Activated T-cell treated with anti-CD3 and anti-CD28 coated beads, Interleukin-2, amount 50 U/mL, for 4 hours (primary cell): ENCODE measurements around the gene NOVA2. TPM values are rescaled to one million over a fixed set of nuclear protein-coding genes. Genes with fewer than 3 reads are reported as not detected.

Source experiments
- ATAC-seq, 2 donors: fragments of 200-7000 bp; cut with Tn5 transposase; one replicate each; pipeline ENCODE4 v1.10.0; 2021
- DNase-seq: peaks from one replicate; pipeline ENCODE4 v3.0.0-alpha.2; 2020
- H3K27me3 Mint-ChIP-seq: one replicate; pipeline ENCODE4 v1.8.0; 2021; ENCODE audit warnings: low read depth, mixed read lengths
- H3K36me3 Mint-ChIP-seq: one replicate; pipeline ENCODE4 v1.8.0; 2022; ENCODE audit warnings: mixed read lengths; ENCODE audit not compliant: insufficient read depth
- H3K4me1 Mint-ChIP-seq: one replicate; pipeline ENCODE4 v1.8.0; 2021; ENCODE audit warnings: low read depth, mixed read lengths
- H3K4me3 Mint-ChIP-seq: one replicate; pipeline ENCODE4 v1.8.0; 2021; ENCODE audit warnings: mild to moderate bottlenecking, moderate library complexity, mixed read lengths
- H3K9me3 Mint-ChIP-seq: one replicate; pipeline ENCODE4 v1.8.0; 2021; ENCODE audit warnings: mixed read lengths
- total RNA-seq, 3 donors: library from RNA; stranded (reverse); gene quantifications; one replicate each; pipeline ENCODE4 v1.2.1, GENCODE V29; 2021

The NOVA2 gene, protein sequence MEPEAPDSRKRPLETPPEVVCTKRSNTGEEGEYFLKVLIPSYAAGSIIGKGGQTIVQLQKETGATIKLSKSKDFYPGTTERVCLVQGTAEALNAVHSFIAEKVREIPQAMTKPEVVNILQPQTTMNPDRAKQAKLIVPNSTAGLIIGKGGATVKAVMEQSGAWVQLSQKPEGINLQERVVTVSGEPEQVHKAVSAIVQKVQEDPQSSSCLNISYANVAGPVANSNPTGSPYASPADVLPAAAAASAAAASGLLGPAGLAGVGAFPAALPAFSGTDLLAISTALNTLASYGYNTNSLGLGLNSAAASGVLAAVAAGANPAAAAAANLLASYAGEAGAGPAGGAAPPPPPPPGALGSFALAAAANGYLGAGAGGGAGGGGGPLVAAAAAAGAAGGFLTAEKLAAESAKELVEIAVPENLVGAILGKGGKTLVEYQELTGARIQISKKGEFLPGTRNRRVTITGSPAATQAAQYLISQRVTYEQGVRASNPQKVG
- total RNA-seq: not detected

DNA sequence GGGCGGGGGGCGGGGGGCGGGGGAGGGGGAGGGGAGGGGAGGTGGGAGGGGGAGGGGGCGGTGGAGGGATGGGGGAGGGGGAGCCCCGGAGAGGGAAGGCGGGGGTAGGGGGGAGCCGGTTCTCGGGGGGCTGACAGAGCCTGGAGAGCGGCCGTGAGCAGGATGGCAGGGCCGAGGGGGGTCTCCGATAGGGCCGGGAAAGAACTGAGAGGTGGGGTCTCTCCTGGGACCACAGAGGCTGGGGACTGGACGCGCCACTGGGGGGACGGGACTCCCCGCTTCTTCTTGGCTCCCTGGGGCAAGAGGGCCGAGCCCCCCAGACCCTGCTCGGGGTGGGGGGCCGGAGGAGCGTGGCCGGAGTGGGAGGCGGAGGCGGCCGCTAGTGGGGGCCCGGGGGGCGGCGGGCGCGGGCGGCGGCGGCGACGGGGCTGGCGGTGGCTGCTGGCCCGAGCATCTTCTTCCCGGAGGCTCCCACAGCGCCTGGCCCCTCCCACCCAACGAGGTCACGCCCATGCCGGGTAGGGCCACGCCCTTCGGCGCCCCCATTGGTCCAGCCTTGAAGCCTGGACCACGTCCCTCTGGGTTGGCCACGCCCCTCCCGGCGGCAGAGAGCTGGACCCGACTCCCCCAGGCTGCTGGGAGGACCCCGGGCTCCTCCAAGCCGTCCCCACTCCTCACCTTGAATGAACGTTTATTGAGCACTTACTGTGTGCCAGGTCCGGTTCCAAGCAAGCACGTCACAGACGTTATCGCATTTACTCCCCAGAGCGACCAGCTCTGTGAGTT is at the start of gene NOVA2:
NOVA2 (minus strand) TSS at position 313 of the 786 bp plus-strand sequence. CDS start 514 bp downstream, outside the sequence.
- ATAC-seq: peak; percentile 32 to 52
- Mint-ChIP-seq H3K27me3 (peaks cover 69% of the 10 kb centered on the region), H3K9me3 (no peaks in the 10 kb centered on the region), H3K4me3 (peak within 1 kb of the TSS; percentile 38), H3K36me3 (no peaks in the 10 kb centered on the region), H3K4me1 (peaks cover 16% of the 10 kb centered on the region)
- DNase-seq: peak; percentile 8

DNA sequence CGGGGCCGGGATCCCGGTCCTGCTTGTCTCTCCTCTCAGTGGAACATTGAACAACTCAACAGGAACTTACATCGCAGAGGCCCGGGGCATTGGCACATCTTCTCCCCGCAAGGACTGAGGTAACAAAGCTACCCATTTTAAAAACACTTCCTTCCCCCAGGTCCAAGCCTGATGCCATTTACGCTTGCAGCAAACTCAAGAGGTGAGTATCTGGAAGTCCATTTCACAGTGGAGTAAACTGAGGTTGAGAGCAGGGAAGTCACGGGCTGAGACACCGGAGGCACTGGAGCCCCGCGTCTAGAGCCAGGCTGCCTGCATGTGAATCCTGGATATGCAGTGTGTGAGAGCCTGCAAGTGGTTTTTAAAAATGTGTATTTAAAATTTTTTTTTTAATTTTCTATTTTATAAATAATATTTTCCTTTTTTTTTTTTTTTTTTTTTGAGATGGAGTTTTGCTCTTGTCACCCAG is 49.7 kb upstream of the NOVA2 start:
- ATAC-seq (no peak), DNase-seq (no peak)
- peaks cover 39% of the 10 kb centered on the region for H3K27me3 Mint-ChIP-seq
- no peak overlapping the region for H3K4me3 Mint-ChIP-seq
- H3K36me3 Mint-ChIP-seq: no peaks in the 10 kb centered on the region
- peaks cover 4% of the 10 kb centered on the region for H3K9me3 Mint-ChIP-seq
- peaks cover 15% of the 10 kb centered on the region for H3K4me1 Mint-ChIP-seq

DNA sequence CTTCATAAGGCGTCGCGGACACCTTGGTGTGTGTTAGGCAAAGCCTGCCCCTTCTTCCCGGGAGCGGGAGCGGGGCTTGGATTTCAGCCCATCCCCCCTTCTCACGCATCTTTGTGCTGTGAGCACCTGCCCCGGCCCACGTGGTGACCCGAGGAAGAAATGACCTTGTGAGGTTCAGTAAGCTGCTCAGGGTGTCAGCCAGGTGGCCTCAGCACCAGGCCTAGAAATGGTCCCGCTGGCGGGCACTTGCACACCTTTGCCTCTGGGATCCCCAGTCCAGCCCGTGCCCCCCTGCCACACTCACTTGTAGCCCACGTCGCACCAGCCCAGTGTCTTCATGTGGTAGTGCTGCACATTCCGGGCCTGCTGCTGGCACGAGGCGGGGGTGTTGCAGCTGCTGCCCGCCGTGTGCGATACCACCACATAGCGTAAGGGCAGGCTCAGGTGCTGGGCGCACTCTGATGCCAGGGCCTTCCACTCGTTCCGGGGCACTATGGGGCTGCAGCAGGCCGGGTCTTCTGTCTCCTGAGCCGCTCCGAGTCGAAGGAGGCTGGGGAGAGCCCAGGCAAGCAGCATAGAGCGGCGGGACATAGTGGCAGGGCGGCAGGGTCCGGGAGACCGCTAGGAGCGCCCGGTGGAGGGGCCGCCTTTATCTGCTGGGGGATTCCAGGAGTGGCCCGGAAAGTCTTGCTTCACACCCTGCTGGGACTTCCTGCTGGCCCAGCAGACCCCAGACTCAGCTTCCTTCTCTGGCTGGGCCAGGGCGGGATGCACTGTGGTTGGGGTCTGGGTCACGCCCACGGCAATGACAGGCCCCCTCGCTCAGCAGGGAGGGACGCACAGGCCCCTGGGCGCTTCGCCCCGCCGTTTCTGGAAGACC is 49.0 kb upstream of the NOVA2 start, which contains the start of gene PGLYRP1:
PGLYRP1 (minus strand) TSS at position 623 of the 880 bp plus-strand sequence; CDS start at position 591, 32 bp downstream.
- Mint-ChIP-seq H3K4me1 (peaks cover 15% of the 10 kb centered on the region), H3K9me3 (peaks cover 4% of the 10 kb centered on the region), H3K36me3 (no peaks in the 10 kb centered on the region), H3K4me3 (no peak within 1 kb of the TSS), H3K27me3 (peaks cover 37% of the 10 kb centered on the region)
- ATAC-seq (no peak), DNase-seq (no peak)

DNA sequence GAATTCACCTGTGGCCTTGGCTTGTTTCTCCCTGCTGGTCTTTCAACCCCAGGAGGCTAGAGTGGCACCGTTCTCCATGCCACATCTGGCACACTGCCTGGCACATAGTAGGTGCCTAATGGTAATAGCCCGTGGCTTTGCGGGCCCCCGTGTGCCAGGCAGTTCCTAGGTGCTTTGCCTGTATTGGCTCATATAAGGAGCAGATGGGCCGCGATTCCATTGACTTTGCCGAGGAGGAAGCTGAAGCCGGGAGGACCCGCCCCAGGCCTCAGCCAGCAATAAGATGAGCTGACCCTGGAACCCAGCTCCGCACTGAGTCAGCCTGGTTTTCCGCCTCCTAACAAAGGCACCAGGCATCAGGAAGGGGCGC is 48.4 kb upstream of the NOVA2 start:
- H3K9me3 Mint-ChIP-seq: peaks cover 4% of the 10 kb centered on the region
- no peak for DNase-seq
- peaks cover 37% of the 10 kb centered on the region for H3K27me3 Mint-ChIP-seq
- H3K4me3 Mint-ChIP-seq: no peak overlapping the region
- H3K36me3 Mint-ChIP-seq: no peaks in the 10 kb centered on the region
- peaks cover 15% of the 10 kb centered on the region for H3K4me1 Mint-ChIP-seq
- no peak for ATAC-seq

DNA sequence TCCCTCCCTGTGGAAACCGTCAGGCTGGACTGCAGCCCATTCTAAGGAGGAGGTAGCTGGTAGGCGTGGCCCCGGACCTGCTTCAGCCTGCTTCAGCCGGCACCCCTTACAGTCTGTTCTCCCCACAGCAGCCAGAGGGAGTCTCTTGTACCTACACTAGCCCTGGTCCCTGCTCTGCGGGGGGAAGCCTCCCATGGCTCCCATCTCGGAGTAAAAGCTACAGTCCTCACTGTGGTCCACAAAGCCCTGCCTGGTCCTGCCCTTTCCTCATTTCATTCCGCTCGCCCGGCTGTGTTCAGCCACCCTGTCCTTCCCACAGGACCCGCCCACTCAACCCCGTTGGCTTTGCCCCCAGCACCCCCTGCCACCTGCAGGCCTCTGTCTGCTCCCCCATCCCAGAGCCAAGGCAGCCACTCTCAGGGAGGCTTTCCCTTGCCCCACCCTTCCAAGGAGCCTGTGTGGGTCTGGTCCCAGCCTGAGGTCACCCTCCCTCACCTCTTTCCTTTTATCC is 47.9 kb upstream of the NOVA2 start:
- Mint-ChIP-seq H3K4me1 (peaks cover 12% of the 10 kb centered on the region), H3K4me3 (no peak overlapping the region), H3K36me3 (no peaks in the 10 kb centered on the region), H3K27me3 (peaks cover 33% of the 10 kb centered on the region), H3K9me3 (peaks cover 4% of the 10 kb centered on the region)
- ATAC-seq (no peak), DNase-seq (no peak)

DNA sequence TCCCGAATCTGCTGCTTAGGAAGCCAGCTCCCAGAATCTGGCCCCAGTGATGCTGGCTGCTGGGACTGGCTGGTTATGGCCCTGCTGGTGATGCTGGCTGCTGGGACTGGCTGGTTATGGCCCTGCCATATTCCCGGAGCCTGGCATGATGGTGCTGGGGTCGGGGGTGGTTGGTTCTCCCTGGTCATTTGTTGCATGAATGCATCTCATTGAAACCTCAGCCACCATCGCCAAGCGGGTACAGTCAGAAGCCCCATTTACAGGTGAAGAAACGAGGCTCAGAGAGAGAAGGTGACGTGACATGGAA is 47.1 kb upstream of the NOVA2 start:
- Mint-ChIP-seq H3K27me3 (peaks cover 27% of the 10 kb centered on the region), H3K4me3 (no peak overlapping the region), H3K36me3 (no peaks in the 10 kb centered on the region), H3K4me1 (peaks cover 8% of the 10 kb centered on the region), H3K9me3 (no peaks in the 10 kb centered on the region)
- no peak for DNase-seq
- ATAC-seq: no peak

DNA sequence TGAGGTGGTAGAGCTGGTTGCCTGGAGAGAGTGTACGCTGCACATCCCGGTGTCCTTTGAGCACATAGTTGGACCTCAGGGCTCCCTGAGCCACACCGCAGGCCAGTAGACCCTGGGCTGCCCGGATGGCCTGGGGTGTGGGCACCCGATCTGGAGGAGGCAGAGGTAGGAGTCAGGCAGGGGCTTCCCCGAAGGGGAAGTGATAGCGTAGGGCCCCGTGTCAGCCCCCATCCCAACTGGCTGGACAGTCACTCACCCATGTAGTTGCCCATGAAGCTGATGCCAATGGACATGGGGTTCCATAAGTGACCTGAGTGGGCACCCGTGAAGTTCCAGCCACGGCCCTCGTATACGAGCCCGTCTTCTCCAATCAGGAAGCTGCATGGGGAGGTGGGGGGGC is 45.6 kb upstream of the NOVA2 start:
- no peak for ATAC-seq
- Mint-ChIP-seq H3K4me1 (peaks cover 13% of the 10 kb centered on the region), H3K27me3 (peaks cover 25% of the 10 kb centered on the region), H3K9me3 (no peaks in the 10 kb centered on the region), H3K4me3 (no peak overlapping the region), H3K36me3 (peaks cover 5% of the 10 kb centered on the region)
- DNase-seq: no peak

DNA sequence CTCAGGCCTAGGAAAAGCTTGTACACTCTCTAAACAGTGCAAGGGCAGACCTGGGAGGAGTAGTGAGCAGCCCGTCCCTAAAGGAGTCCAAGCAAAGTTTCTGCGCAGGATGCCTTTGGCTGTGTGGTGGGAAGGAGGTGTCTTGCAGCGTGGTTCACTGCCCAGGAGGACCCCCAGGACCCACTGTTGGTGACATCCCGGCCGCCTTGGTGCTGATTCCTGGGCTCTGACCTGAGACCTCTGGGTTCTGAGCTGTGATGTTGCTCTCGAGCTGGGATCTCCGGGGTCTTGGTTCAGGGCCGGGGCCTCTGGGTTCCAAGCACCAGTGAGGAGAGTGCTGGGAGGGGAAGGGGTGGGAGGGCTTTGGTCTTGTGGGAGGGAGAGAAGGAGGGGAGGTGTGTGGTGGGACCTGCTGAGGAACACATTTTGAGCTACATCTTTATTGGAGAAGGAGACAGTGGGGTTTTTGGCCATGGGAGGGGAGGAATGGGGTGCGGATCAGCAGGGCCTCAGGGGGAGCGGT is 45.1 kb upstream of the NOVA2 start:
- H3K4me3 Mint-ChIP-seq: no peak overlapping the region

DNA sequence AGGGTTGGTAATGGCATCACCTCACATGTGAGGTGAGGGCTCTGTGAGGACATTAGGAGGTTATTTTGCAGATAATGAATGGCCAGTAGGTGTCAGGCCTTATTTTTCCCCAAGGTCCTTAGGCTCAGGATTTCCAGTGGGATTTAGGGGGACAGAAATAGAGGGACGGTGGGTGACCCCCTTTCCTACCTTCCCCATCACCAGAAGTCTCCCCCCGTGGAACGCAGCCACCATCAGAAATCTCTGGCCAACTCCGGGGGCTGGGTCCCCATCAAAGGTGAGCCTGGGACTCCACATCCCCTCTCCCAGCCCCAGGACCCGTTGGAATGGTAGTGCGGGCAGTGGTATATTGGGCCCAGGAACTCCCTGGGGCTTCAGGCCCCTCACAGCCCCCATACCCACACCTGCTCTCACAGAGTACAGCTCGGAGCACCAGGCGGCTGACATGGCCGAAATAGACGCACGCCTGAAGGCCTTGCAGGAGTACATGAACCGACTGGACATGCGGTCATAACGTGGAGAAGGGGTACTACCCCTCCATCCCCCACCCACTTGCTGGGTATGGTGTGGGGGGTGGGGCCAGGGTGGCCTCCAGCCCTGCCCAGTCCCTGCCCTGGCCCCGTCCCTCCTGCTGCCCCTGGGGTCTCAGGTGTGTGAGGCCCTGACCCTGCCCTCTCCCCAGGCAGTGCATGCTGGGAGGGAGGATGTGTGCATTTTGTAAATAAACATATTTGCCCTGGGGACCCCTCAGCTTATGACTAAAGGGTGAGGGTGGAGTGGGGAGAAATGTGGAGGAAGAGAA is 44.4 kb upstream of the NOVA2 start:
- no peak overlapping the region for H3K4me3 Mint-ChIP-seq
- peaks cover 13% of the 10 kb centered on the region for H3K4me1 Mint-ChIP-seq
- peaks cover 5% of the 10 kb centered on the region for H3K36me3 Mint-ChIP-seq
- DNase-seq (no peak), ATAC-seq (no peak)
- no peaks in the 10 kb centered on the region for H3K9me3 Mint-ChIP-seq
- peaks cover 16% of the 10 kb centered on the region for H3K27me3 Mint-ChIP-seq

More for the DNA sequence above, 45.1 kb upstream of the NOVA2 start:
- H3K36me3 Mint-ChIP-seq: peaks cover 5% of the 10 kb centered on the region
- H3K27me3 Mint-ChIP-seq: peaks cover 21% of the 10 kb centered on the region
- peaks cover 13% of the 10 kb centered on the region for H3K4me1 Mint-ChIP-seq
- no peaks in the 10 kb centered on the region for H3K9me3 Mint-ChIP-seq
- no peak for DNase-seq
- no peak for ATAC-seq

DNA sequence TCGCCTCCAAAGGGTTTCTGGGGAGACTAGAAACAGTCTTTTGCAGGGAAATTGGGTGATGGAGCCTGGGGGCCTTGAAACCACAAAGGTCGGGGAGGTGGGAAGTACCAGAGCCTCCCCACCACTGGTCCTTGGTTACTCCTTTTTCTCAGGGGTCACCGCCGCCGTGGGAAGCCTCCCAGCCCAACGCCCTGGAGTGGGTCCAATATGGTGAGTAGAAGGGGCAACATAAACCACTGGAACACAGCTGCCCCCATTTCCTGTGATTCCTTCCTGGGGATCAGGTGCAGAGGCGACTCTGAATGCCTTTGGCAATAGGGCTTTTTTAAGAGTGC is 43.4 kb upstream of the NOVA2 start:
- H3K4me1 Mint-ChIP-seq: peaks cover 13% of the 10 kb centered on the region
- DNase-seq (no peak), ATAC-seq (peak in 1 of 2 donors; percentile 5)
- H3K4me3 Mint-ChIP-seq: peak overlapping the region; percentile 85
- peaks cover 11% of the 10 kb centered on the region for H3K27me3 Mint-ChIP-seq
- no peaks in the 10 kb centered on the region for H3K9me3 Mint-ChIP-seq
- H3K36me3 Mint-ChIP-seq: peaks cover 5% of the 10 kb centered on the region

DNA sequence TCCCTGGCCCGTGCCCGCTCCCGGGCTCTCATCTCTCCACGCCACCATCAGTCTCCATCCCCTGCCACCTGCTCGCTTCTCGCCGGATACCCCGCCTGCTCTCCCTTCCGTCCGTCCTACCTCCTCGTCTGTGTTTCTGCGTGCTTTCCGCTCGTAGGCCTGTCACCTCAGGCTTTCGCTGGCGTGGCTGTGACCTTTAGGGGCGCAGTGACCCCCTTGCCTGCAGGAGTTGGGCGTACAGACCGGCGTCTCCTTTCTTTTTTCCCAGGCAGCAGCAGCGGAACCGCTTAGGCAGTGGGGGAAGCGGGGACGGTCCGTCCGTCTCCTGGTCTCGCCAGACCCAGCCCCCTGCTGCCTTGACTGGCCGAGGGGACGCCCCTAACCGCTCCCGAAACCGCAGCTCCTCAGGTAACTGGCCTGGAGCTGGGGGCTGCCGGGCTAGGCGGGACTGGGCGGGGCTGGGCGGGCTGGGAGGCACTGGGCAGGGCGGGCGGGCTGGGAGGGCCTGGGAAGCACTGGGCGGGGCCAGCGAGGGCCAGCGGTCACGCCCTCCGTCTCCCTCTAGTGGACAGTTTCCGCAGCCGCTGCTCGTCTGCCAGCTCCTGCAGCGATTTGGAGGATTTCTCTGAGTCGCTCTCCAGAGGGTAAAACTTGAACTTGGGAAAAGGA is 42.9 kb upstream of the NOVA2 start:
- peak; percentile 78 for DNase-seq
- peaks cover 13% of the 10 kb centered on the region for H3K4me1 Mint-ChIP-seq
- peaks cover 5% of the 10 kb centered on the region for H3K36me3 Mint-ChIP-seq
- H3K4me3 Mint-ChIP-seq: peak overlapping the region; percentile 85
- H3K27me3 Mint-ChIP-seq: peaks cover 8% of the 10 kb centered on the region
- peak; percentile 77 to 82 for ATAC-seq
- no peaks in the 10 kb centered on the region for H3K9me3 Mint-ChIP-seq

DNA sequence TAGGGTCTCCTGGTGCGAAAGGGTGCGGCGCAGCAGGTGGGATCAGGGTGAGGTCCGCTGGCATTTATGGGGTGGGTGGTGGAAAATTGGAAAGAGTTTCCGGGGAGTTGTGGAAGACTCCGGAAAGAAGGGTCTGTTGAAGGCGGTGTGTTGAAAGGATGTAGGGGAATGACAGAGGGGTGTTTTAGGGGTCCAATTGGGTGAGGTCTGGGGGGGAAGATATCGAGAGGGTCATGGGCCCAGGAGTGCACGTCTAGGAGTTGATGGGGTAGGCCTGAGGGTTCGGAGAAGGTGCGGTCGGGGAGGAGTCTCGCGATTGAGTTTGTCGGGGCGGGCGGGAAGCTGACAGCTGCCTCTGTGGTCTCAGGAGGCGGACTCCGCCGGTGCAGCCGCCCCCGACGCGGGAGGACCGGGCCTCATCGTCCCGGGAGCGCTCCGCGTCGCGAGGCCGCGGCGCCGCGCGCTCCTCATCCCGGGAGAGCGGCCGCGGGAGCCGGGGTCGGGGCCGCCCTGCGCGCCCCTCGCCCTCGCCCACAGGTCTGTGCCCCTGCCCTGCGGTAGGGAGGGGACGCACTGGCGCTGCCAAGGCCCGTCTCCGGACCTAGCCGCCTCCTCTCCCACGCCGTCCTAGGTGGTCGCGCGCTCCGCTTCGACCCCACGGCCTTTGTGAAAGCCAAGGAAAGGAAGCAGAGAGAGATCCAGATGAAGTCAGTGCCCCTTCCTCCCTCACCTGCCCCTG is 42.2 kb upstream of the NOVA2 start:
- Mint-ChIP-seq H3K4me1 (peaks cover 13% of the 10 kb centered on the region), H3K27me3 (peaks cover 8% of the 10 kb centered on the region), H3K4me3 (peak overlapping the region; percentile 85), H3K36me3 (peaks cover 5% of the 10 kb centered on the region), H3K9me3 (no peaks in the 10 kb centered on the region)
- ATAC-seq: peak; percentile 44 to 49
- DNase-seq: peak; percentile 24
